Skeletal muscle tissue (tissue), 4 donors: ENCODE results near the gene AIPL1. TPM values are rescaled to one million over a fixed set of nuclear protein-coding genes. Genes with fewer than 3 reads are reported as not detected.
"Not testable (repeated sequence)": the region's sequence is repeated elsewhere in the genome, so short reads cannot be mapped to it uniquely, and the experiment has no call there.

Experiments used
- H3K27ac ChIP-seq: one replicate; pipeline ENCODE4 v1.7.0; 2013; ENCODE audit warnings: mild to moderate bottlenecking, low read depth, low read length, inconsistent platforms
- H3K27me3 ChIP-seq, 3 donors: one replicate each; pipeline ENCODE4 v1.7.0; 2013; ENCODE audit warnings: low read length in 3 of 3; ENCODE audit not compliant: control insufficient read depth in 3 of 3, insufficient read depth in 3 of 3
- H3K36me3 ChIP-seq, 3 donors: one replicate each; pipeline ENCODE4 v1.7.0; 2013; ENCODE audit warnings: low read length in 3 of 3; ENCODE audit not compliant: control insufficient read depth in 3 of 3, insufficient read depth in 3 of 3
- H3K4me1 ChIP-seq, 3 donors: one replicate each; pipeline ENCODE4 v1.7.0; 2013; ENCODE audit warnings: low read length in 3 of 3, mild to moderate bottlenecking in 3 of 3; ENCODE audit not compliant: control insufficient read depth in 3 of 3, insufficient read depth in 3 of 3
- H3K4me3 ChIP-seq, 3 donors: one replicate each; pipeline ENCODE4 v1.7.0; 2013; ENCODE audit warnings: low read length in 3 of 3
- H3K9ac ChIP-seq, 3 donors: one replicate each; pipeline ENCODE4 v1.7.0; 2013; ENCODE audit warnings: low read length in 3 of 3, mild to moderate bottlenecking in 3 of 3, moderate library complexity in 2 of 3, low read depth in 1 of 3
- H3K9me3 ChIP-seq, 3 donors: one replicate each; pipeline ENCODE4 v1.7.0; 2013; ENCODE audit warnings: low read length in 3 of 3; ENCODE audit not compliant: control insufficient read depth in 3 of 3
- total RNA-seq: library from RNA; depleted of rRNA; stranded (reverse); fragments of >200 nt; gene quantifications from one replicate; pipeline ENCODE4 v1.2.3, GENCODE V29; 2014
- donor health status: Osteomylitis.

AIPL1 gene, protein sequence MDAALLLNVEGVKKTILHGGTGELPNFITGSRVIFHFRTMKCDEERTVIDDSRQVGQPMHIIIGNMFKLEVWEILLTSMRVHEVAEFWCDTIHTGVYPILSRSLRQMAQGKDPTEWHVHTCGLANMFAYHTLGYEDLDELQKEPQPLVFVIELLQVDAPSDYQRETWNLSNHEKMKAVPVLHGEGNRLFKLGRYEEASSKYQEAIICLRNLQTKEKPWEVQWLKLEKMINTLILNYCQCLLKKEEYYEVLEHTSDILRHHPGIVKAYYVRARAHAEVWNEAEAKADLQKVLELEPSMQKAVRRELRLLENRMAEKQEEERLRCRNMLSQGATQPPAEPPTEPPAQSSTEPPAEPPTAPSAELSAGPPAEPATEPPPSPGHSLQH
- not detected for total RNA-seq

- peaks cover 5 to 19% (median 16%) of the 10 kb centered on the region in 3 donors for H3K27me3 ChIP-seq
These were observed at the start of gene AIPL1 for GRCh38 chr17:6435051-6435450. AIPL1 (minus strand) TSS chr17:6435121; CDS start chr17:6435104, 17 bp downstream.

DNA sequence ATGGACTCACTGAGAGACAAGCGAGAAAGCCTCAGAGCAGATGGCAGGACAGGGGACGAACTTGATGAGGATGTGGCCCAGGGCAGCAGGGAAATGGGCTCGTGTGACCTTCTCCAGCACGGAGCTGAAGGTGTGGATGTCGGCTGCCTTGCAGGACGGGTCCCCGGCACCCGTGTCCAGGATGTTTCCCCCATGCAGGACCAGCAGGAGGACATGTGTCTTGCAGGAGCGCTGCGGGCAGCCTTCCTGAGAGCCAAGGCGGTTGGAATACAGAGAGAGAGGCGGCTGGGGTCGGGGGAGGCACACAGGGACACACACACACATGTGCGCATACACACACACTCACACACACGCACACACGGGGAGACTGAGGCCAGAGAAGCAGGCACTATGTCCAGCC, 48.6 kb upstream of the AIPL1 start:
- H3K36me3 ChIP-seq, result no peaks in the 10 kb centered on the region
- H3K27me3 ChIP-seq, result peaks cover 7 to 23% (median 19%) of the 10 kb centered on the region in 3 donors
- peaks cover 3 to 5% (median 5%) of the 10 kb centered on the region in 3 donors for H3K4me1 ChIP-seq
- H3K4me3 ChIP-seq, result no peak overlapping the region
- H3K9me3 ChIP-seq, result no peaks in the 10 kb centered on the region
- H3K27ac ChIP-seq, result no peak overlapping the region
- no peak overlapping the region for H3K9ac ChIP-seq

More at GRCh38 chr17:6435051-6435450, at the start of gene AIPL1:
- Histone ChIP-seq H3K9ac (no peak within 1 kb of the TSS), H3K27ac (no peak within 1 kb of the TSS), H3K9me3 (no peaks in the 10 kb centered on the region), H3K4me3 (no peak within 1 kb of the TSS), H3K36me3 (no peaks in the 10 kb centered on the region), H3K4me1 (no peaks in the 10 kb centered on the region)

GRCh38 chr17:6482796-6483195, 47.9 kb upstream of the AIPL1 start:
- not testable (repeated sequence) for H3K4me1 ChIP-seq, H3K9me3 ChIP-seq, H3K9ac ChIP-seq, H3K27ac ChIP-seq, H3K36me3 ChIP-seq, H3K4me3 ChIP-seq
- H3K27me3 ChIP-seq, result peaks cover 7 to 17% (median 16%) of the 10 kb centered on the region in 3 donors

GRCh38 chr17:6482105-6482455, 47.2 kb upstream of the AIPL1 start:
- no peaks in the 10 kb centered on the region for H3K4me1 ChIP-seq
- no peaks in the 10 kb centered on the region for H3K9me3 ChIP-seq
- no peak overlapping the region for H3K4me3 ChIP-seq
- H3K36me3 ChIP-seq, result no peaks in the 10 kb centered on the region
- H3K27me3 ChIP-seq, result peaks cover 3 to 12% (median 9%) of the 10 kb centered on the region in 3 donors
- no peak overlapping the region for H3K9ac ChIP-seq
- H3K27ac ChIP-seq, result no peak overlapping the region

- peaks cover 3 to 12% (median 5%) of the 10 kb centered on the region in 3 donors for H3K27me3 ChIP-seq
- no peaks in the 10 kb centered on the region for H3K4me1 ChIP-seq
- no peak overlapping the region for H3K9ac ChIP-seq
- H3K27ac ChIP-seq, result no peak overlapping the region
- H3K36me3 ChIP-seq, result no peaks in the 10 kb centered on the region
- H3K4me3 ChIP-seq, result no peak overlapping the region
- no peaks in the 10 kb centered on the region for H3K9me3 ChIP-seq
These were observed 45.4 kb upstream of the AIPL1 start for GRCh38 chr17:6480303-6480675.

- H3K4me3 ChIP-seq, result no peak overlapping the region
- no peaks in the 10 kb centered on the region for H3K9me3 ChIP-seq
- H3K27ac ChIP-seq, result no peak overlapping the region
- no peak overlapping the region for H3K9ac ChIP-seq
- no peaks in the 10 kb centered on the region for H3K4me1 ChIP-seq
- no peaks in the 10 kb centered on the region for H3K36me3 ChIP-seq
- H3K27me3 ChIP-seq, result peaks cover 3 to 11% (median 5%) of the 10 kb centered on the region in 3 donors
These were observed 44.8 kb upstream of the AIPL1 start for GRCh38 chr17:6479622-6480302.

DNA sequence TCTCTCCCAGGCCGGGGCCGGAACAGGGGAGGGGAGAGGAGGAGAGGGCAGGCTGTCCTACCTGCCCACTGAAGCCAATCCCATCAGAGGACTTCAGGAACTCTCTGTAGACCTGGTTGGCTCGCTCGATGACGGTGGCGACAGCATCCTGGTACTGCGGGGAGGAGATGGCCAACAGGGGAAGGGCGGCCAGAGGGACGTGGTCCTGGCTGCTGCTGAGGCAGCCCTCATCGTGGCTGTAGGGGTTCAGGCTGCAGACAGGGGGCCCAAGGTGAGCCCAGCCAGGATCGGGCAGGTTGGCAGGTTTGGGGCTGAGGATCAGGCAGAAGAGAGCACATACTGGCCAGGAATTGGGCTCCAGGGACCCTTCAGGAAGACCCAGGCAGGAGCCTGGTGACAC, 43.6 kb upstream of the AIPL1 start:
- H3K27ac ChIP-seq, result no peak overlapping the region
- H3K36me3 ChIP-seq, result no peaks in the 10 kb centered on the region
- no peaks in the 10 kb centered on the region for H3K9me3 ChIP-seq
- H3K4me3 ChIP-seq, result no peak overlapping the region
- H3K9ac ChIP-seq, result no peak overlapping the region
- no peaks in the 10 kb centered on the region for H3K4me1 ChIP-seq
- H3K27me3 ChIP-seq, result peaks cover 0 to 7% (median 5%) of the 10 kb centered on the region in 3 donors

DNA sequence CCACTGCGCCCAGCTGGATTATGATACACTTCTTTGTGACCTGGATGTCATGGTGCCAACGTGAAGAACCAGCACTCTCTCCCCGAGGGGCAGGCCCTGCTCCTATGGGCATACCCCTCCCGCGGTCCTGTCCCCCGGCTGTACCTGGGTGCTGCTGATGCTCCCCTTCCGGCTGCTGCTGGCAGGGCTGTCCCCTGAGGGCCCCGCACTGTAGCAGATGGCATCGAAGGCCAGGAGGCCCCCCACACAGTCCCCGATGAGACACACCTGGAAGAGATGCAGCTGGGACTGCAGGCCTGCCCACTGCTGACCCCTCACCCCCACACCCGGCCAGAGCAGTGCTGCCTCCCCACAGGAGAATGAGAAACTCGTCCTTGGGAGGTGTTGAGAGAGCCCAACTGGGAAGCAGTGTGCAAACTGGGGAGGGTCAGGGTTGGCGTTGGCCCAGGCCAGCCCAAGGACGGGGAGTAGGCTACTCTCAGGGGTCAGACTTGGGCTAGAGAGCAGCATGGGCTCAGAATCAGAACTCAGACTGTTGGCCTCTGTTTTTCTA, 43.0 kb upstream of the AIPL1 start:
- Histone ChIP-seq H3K4me3 (no peak overlapping the region), H3K27me3 (peaks cover 0 to 5% (median 4%) of the 10 kb centered on the region in 3 donors), H3K9ac (no peak overlapping the region), H3K36me3 (no peaks in the 10 kb centered on the region), H3K27ac (no peak overlapping the region), H3K4me1 (peaks cover 0 to 4% (median 2%) of the 10 kb centered on the region in 3 donors), H3K9me3 (no peaks in the 10 kb centered on the region)

GRCh38 chr17:6476810-6477179, 41.9 kb upstream of the AIPL1 start:
- H3K27me3 ChIP-seq, result peaks cover 0 to 5% (median 4%) of the 10 kb centered on the region in 3 donors
- no peaks in the 10 kb centered on the region for H3K36me3 ChIP-seq
- H3K4me3 ChIP-seq, result no peak overlapping the region
- no peaks in the 10 kb centered on the region for H3K9me3 ChIP-seq
- H3K9ac ChIP-seq, result no peak overlapping the region
- H3K27ac ChIP-seq, result no peak overlapping the region
- H3K4me1 ChIP-seq, result peaks cover 9 to 14% (median 9%) of the 10 kb centered on the region in 3 donors
